ENCODE results near the gene ZNF324. TPM values are rescaled to one million over a fixed set of nuclear protein-coding genes. Genes with fewer than 3 reads are reported as not detected.
A peak's percentile ranks its signal among the peaks of the same experiment; 100 is the strongest.

The ZNF324 gene
- total and polyA plus RNA-seq, 9 of the 15 experiments (the other 6 are each of a cell fraction or from before 2014, with no cell fraction given): 0.92 to 16.4 (median 5.3) TPM

- TF ChIP-seq UBTF (IDR thresholded peaks at IDR 0.05; ENCODE audit: borderline replicate concordance in 1 of 2, low read depth in 2 of 2, low read length in 2 of 2) (0 out of 4 replicates have a peak, but pooled peaks of 1 of the 2 experiments have one; percentile 31), RB1 (IDR thresholded peaks at IDR 0.05; ENCODE audit: low read depth) (peak; percentile 53; the same call in 1 of the 2 replicates), POLR2AphosphoS5 (IDR thresholded peaks at IDR 0.05; ENCODE audit: control insufficient read depth, insufficient read depth, low read depth, low read length) (peak; percentile 53; the same call in 1 of the 2 replicates), CTBP1 (IDR thresholded peaks at IDR 0.05; ENCODE audit: borderline replicate concordance) (peak; percentile 24; the same call in 1 of the 2 replicates), ZNF561 (CRISPR knock-in tag; conservative IDR thresholded peaks at IDR 0.05) (no peak), SMC3 (conservative IDR thresholded peaks at IDR 0.05; ENCODE audit: insufficient read depth, low read depth, low read length) (0 out of 2 replicates have a peak, but pooled peaks have one; percentile 18), ELF4 (CRISPR knock-in tag; IDR thresholded peaks at IDR 0.05) (0 out of 2 replicates have a peak, but pooled peaks have one; percentile 51), XRCC4 (IDR thresholded peaks at IDR 0.05; ENCODE audit: extremely low read depth, insufficient read depth, insufficient read length) (no peak), SP1 (CRISPR knock-in tag; IDR thresholded peaks at IDR 0.05) (0 out of 2 replicates have a peak, but pooled peaks have one; percentile 46), RBFOX2 (IDR thresholded peaks at IDR 0.05; ENCODE audit: low read depth, low read length) (peak; percentile 91), ZNF436 (CRISPR knock-in tag; IDR thresholded peaks at IDR 0.05) (no peak), ELK3 (CRISPR knock-in tag; IDR thresholded peaks at IDR 0.05) (no peak), U2AF1 (optimal IDR thresholded peaks at IDR 0.05; ENCODE audit: low read depth, low read length) (peak; percentile 95), USF1 (CRISPR knock-in tag; IDR thresholded peaks at IDR 0.05) (peak; percentile 97), MBD2 (IDR thresholded peaks at IDR 0.05; ENCODE audit: borderline replicate concordance, low read depth) (0 out of 2 replicates have a peak, but pooled peaks have one; percentile 13), HCFC1 (IDR thresholded peaks at IDR 0.05; ENCODE audit: low read depth, low read length) (peak; percentile 89), DNMT1 (IDR thresholded peaks at IDR 0.05) (no peak), MYC (IDR thresholded peaks at IDR 0.05; ENCODE audit: low read depth, low read length) (peak; percentile 73), MYC (CRISPR knock-in tag; IDR thresholded peaks at IDR 0.05; ENCODE audit: borderline replicate concordance, low read depth) (peak; percentile 71; the same call in 1 of the 2 replicates), TFAP4 (CRISPR knock-in tag; IDR thresholded peaks at IDR 0.05; ENCODE audit: borderline replicate concordance) (peak; percentile 79; the same call in 1 of the 2 replicates)
These were observed at the start of gene ZNF324 (continued) for GRCh38 chr19:58466760-58467589.

Data from K562 (cell line).